Kidney epithelial cell (primary cell): ENCODE results near the gene PPM1N. TPM values are rescaled to one million over a fixed set of nuclear protein-coding genes. Genes with fewer than 3 reads are reported as not detected.

Experiments
- DNase-seq: peaks from one replicate; pipeline ENCODE4 v3.0.0-alpha.2; 2010; ENCODE audit warnings: low read depth
- H3K27me3 ChIP-seq: 2 replicates; pipeline ENCODE4 v1.6.0; 2011; ENCODE audit warnings: low read length; ENCODE audit not compliant: control insufficient read depth, insufficient read depth
- H3K36me3 ChIP-seq: 2 replicates; pipeline ENCODE4 v1.5.1; 2011; ENCODE audit warnings: low read length; ENCODE audit not compliant: control insufficient read depth, insufficient read depth
- H3K4me3 ChIP-seq: 2 replicates; pipeline ENCODE4 v1.5.1; 2011; ENCODE audit warnings: low read depth, mild to moderate bottlenecking, control low read depth, low read length
- CTCF ChIP-seq: IDR thresholded peaks from 2 replicates; pipeline ENCODE4 v1.5.1; 2011; ENCODE audit warnings: mild to moderate bottlenecking, moderate library complexity, low read length, control low read depth, inconsistent platforms; ENCODE audit not compliant: insufficient read depth, poor library complexity, severe bottlenecking
- total RNA-seq: library from RNA; depleted of rRNA; stranded (reverse); fragments of >200 nt; gene quantifications from 2 replicates; pipeline ENCODE4 v1.2.3, GENCODE V29; 2015

Gene PPM1N
- total RNA-seq, 1 donor from 2014 or later = not detected

GRCh38 chr19:45475537-45476291 is 22.5 kb upstream of the PPM1N start:
- no peak for TF ChIP-seq CTCF
- no peaks in the 10 kb centered on the region for H3K36me3 ChIP-seq
- DNase-seq = no peak

GRCh38 chr19:45476304-45476703 is 21.9 kb upstream of the PPM1N start:
- Histone ChIP-seq H3K4me3 (no peak overlapping the region), H3K36me3 (no peaks in the 10 kb centered on the region), H3K27me3 (no peaks in the 10 kb centered on the region)
- DNase-seq = no peak
- TF ChIP-seq CTCF = no peak

More at GRCh38 chr19:45475537-45476291, 22.5 kb upstream of the PPM1N start:
- Histone ChIP-seq H3K27me3 (no peaks in the 10 kb centered on the region), H3K4me3 (no peak overlapping the region)

DNA sequence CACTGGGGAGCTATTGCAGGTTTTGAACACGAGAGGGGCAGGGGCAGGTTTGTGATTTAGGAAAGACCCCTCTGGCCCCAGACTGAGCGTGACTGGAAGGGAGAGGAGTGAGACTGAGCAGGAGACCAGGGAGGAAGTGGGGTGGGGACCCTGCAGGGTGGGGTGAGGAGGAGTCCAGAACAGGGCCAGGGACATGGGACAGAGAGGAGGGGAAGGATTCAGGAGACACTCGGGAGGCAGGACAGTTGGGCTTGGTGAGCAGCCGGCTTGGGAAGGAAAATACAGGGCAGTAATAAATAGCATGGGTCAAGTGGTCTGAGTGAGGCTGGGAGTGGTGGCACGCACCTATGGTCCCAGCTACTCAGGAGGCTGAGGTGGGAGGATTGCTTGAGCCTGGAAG is 21.1 kb upstream of the PPM1N start:
- no peak for TF ChIP-seq CTCF
- DNase-seq = no peak
- H3K4me3 ChIP-seq = no peak overlapping the region
- no peaks in the 10 kb centered on the region for H3K36me3 ChIP-seq
- H3K27me3 ChIP-seq = no peaks in the 10 kb centered on the region

GRCh38 chr19:45477713-45478453 is 20.4 kb upstream of the PPM1N start:
- H3K36me3 ChIP-seq = no peaks in the 10 kb centered on the region
- peak overlapping the region; percentile 18 for H3K4me3 ChIP-seq
- no peak for TF ChIP-seq CTCF
- no peaks in the 10 kb centered on the region for H3K27me3 ChIP-seq
- DNase-seq = no peak

GRCh38 chr19:45478454-45479238 is 19.6 kb upstream of the PPM1N start:
- Histone ChIP-seq H3K4me3 (peak overlapping the region; percentile 55), H3K36me3 (no peaks in the 10 kb centered on the region), H3K27me3 (no peaks in the 10 kb centered on the region)
- peak; percentile 93 for TF ChIP-seq CTCF
- DNase-seq = no peak
